Measurements from ENCODE around the gene SGK2. TPM values are rescaled to one million over a fixed set of nuclear protein-coding genes. Genes with fewer than 3 reads are reported as not detected.
"Not testable (repeated sequence)": the region's sequence is repeated elsewhere in the genome, so short reads cannot be mapped to it uniquely, and the experiment has no call there.

SGK2 gene
- polyA plus RNA-seq, 12 donors = 0.29 to 6.3 (median 1.2) TPM; not detected in 2

DNA sequence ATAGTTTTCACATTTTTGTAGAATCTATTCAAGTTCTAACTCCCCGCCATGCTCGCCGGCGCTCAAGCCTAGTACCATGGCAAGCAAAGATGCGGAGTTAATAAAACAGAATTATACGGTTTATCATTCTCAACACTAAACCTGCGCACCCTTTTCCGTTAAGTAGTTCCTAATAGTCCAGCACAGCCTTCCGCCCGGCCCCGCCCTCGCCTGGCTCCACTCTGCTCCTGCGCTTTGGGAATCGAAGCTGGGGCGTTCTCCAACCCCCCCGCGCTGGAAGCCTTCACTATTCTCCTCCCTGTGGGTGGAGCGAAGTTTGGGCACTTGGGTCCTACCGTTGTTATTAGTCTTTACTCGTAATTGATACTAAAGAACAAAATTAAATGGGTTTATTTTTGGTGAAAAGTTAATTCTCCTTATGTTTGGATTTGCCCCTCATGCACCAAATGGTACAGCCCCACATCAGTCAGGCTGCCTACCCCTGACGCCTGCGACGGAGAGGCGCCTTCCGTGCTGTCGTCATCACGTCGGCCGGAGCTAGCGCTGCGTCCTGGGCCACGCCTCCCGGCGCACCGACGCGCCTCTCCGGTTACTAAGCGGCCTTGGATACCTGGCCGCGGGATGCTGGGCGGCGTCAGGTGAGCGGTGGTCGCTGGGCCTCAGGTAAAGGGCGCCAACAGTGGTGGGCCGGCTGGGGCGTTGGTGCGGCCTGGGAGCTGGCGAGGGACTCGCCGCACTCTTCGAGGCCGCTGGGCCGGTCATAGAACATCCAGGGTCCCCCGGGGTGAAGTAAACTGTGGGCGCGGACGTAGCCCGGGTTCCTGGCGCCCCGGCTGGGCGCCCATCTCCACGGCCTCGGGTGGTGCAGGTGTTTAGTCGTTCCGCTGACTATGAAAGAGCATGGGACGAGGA, 31.8 kb downstream of the SGK2 start, which contains the start of gene IFT52:
TSS of gene IFT52 (plus strand) at position 546 of the 912 bp plus-strand sequence. CDS start 3,762 bp downstream, outside the sequence.
- peak; percentile 96 for DNase-seq

DNA sequence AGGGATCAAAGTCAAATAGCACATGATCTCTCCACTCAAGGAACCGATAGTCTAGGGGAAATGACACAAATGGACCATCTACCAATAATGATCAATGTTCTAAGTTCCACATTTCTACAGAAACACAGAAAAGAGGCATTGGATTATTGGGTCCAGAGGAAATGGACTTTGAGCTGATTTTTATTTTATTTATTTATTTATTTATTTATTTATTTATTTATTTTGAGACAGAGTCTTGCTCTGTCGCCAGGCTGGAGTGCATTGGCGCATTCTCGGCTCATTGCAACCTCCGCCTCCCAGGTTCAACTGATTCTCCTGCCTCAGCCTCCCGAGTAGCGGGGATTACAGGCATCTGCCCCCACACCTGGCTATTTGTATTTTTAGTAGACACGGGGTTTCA, 43.1 kb downstream of the SGK2 start:
- DNase-seq = not testable (repeated sequence)

DNA sequence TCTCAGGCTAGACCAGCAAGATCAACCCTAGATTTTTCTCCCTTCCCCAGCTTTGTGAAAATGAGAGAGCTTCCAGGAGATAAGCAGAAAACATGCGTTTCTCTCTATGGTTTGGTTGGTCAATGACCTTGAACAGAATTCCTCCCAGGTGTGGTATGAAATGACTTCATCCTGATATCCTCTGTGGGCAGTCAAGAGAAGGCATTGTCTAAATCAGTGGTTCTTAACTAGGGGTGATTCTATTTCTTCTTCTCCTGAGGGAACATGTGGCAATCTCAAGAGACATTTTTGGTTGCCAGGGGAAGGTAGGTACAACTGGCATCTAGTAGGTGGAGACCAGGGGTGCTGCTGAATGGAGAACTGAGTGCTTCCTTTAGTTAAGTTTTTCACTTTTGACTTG, 44.3 kb downstream of the SGK2 start:
- no peak for DNase-seq

DNA sequence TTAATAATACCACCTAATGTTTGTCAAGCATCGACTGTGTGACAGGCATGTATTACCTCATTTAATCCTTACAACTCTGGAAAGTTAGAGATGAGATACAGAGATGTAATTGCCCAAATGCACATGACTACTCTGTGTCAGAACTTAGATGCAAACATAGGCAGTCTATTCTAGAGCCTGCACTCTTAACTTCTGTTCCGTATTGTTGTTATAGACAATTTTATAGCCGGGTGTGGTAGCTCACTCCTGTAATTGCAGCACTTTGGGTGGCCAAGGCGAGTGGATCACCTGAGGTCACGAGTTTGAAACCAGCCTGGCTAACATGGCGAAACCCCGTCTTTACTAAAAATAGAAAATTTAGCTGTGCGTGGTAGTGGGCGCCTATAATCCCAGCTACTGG, 46.9 kb downstream of the SGK2 start:
- no peak for DNase-seq

DNA sequence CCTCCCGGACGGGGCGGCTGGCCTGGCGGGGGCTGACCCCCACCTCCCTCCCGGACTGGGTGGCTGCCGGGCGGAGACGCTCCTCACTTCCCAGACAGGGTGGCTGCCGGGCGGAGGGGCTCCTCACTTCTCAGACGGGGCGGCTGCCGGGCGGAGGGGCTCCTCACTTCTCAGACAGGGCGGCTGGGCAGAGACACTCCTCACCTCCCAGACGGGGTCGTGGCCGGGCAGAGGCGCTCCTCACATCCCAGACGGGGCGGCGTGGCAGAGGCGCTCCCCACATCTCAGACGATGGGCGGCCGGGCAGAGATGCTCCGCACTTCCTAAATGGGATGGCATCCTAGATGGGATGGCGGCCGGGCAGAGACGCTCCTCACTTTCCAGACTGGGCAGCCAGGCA, 48.5 kb downstream of the SGK2 start:
- DNase-seq = not testable (repeated sequence)

DNA sequence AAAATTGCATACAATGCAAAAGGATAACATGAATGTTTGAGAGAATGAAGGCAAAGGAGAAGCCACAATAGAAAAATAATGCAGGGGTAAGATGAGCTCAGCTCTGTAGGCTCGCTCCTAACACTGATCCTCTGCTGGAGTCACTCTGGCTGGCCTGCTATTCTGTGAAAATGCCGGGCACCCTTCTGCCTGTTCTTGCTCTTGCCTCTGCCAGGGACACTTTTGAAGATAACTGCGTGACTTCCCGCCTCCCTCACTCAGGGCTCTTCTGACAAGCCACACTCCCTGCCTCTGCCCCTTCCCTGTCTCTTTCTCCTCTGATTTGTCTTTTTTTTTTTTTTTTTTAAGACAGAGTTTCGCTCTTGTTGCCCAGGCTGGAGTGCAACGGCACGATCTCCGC, 72.8 kb downstream of the SGK2 start:
- no peak for DNase-seq

Other genes with a start within 250 kb of the SGK2 start
- gene SRSF6, start 101.1 kb upstream of the SGK2 start, polyA plus RNA-seq (ENCODE audit: insufficient read length in 12 of 12) = 100 to 1,000 TPM; 104 to 844 (median 167) TPM
- gene L3MBTL1, start 51.3 kb upstream of the SGK2 start, polyA plus RNA-seq (ENCODE audit: insufficient read length in 12 of 12) = 10 to 100 TPM in 4 of 12 donors, 1 to 10 TPM in 7, not detected in 1; 3.6 to 15.9 (median 9.2) TPM
- 10 to 100 TPM in 10 of 12 donors, not detected in 2; 21.9 to 42.7 (median 30.4) TPM for gene IFT52, start 31.9 kb downstream of the SGK2 start, polyA plus RNA-seq (ENCODE audit: insufficient read length in 12 of 12)
- 10 to 100 TPM in 11 of 12 donors, not detected in 1; 10.2 to 32.3 (median 14.1) TPM for gene MYBL2, start 108.1 kb downstream of the SGK2 start, polyA plus RNA-seq (ENCODE audit: insufficient read length in 12 of 12)
- not detected for gene GTSF1L, start 168.0 kb downstream of the SGK2 start, polyA plus RNA-seq (ENCODE audit: insufficient read length in 12 of 12)